ENCODE data around the gene TTC3.

The TTC3 gene

DNA sequence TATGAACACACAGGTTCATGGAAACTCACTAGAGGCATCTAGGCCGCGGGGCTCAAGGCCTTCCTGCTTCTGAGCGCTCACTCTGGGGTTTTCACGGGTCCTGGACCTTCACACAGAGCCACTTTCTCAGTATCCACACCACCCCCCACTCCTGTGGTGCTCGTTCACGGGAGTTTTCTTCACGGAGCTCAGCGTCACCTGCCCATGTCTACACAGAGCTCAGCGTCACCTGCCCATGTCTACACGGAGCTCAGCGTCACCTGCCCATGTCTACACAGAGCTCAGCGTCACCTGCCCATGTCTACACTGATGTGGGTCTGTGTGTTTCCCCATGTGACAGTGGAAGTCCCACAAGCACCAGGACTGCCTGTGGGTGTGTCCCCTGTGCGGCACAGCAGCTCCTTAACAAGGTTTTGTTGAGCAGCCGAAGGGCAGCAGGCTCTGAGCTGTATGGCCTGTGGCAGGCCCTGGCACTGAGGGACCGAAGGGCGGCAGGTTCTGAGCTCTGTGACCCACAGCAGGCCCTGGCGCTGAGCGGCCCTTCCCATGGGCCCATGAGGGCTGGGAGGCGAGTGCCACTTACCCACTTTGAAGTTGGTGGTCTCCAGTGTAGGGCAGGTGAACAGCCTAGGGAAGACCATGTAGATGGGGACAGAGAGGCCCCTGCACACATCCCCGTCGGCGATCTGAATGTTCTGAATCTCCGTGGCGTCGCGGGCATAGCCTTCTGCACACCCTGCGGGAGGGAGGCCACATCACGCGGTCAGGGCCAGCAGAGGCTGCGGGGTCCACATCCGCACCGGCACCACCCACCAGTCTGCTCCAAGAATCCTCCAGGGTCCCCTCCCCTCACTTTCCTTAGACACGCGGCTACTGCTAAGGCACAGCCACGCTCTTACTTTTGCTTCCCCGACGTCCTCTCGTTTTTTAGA, 154.3 kb downstream of the TTC3 start:
- no peak for DNase-seq

GRCh38 chr21:37228003-37228400, 154.9 kb downstream of the TTC3 start:
- no peak for DNase-seq

DNA sequence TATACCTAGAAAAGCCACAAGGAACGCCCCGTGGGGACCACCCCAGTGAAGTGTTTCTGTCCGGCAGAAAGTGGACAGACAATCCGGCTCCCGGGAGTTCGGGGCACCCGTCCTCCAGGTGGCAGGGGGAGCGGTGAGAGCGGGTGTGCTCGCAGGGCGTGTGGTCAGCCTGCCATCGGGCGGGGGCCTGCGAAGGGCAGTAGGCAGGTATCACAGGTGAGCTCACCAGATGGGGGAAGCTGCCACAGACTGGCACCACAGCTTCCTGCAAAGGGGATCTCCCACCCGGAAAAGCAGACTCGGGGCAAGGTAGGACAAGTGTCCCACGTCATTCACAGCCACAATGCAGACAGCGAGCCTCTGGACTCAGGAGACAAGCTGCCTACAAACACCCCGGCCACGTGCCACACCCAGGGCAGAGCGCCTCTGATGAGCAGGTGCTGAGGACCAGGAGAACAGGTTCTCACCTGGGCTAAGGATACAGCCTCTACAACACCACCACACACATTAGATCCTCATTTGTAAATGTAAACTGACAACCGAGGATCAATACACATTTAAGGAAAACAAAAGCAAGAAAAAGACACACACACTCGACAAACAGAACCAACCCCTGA, 157.7 kb downstream of the TTC3 start:
- no peak for DNase-seq

DNA sequence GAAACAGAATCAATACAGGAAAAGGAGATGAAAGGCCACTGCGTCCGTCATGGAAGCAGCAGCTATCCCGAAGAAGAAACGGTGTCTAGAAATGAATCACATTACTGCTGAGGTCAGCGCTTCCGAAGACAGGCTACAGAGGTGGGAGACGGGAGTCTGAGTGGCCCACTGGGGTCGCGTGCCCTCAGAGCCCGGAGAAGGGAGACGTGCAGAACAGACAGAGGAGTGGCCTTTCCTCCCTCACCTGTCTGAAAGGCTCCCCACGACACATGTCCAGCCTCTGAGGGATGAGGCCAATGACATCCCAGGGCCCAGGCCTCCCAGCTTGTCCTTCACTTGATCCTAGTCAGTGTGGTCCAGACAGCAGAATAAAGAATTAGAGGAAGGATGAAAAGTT, 158.2 kb downstream of the TTC3 start:
- no peak for DNase-seq

DNA sequence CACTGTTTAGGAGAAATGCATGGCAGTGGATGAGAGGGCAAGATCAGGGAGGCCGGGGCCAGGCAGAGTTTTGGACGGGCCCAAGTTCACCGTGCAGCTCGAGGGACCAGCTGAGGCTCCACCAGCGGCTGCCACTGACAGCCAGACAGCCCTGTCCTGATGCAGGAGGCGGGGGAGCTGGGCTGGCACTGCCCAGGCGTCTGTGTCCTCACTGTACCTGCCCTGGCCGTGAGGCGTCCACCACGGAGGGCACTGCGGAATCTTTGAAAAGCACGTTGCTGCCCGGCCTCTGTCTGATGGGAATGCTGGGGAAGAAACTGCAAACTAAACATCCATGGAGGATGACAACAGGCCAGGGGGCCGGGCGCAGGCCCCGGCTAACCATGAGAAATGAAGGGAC, 158.6 kb downstream of the TTC3 start:
- DNase-seq, result no peak

- no peak for DNase-seq
These were observed 159.4 kb downstream of the TTC3 start for GRCh38 chr21:37232274-37233018.

- DNase-seq, result no peak
These were observed 160.6 kb downstream of the TTC3 start for GRCh38 chr21:37233551-37234146.

GRCh38 chr21:37237346-37237745, 164.3 kb downstream of the TTC3 start:
- DNase-seq, result no peak

DNA sequence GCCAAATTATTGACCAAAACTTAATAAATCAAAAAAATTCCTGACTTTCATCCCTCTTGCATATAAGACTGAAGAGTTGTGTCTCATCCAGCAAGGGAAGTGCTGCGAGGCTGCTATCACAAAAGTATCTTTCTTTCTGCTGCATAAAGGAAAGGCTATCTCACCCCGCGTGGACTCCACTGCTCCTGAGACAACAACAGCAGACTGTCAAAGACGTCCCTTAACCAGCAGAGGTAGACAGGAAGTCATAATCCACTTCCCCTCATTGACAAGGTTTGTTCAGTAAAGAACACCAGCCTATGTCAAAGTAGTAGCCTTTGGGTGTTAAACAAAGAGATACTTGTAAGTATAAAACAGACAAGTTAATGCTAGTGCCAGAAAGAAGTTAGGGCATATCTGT, 164.7 kb downstream of the TTC3 start:
- DNase-seq, result peak; percentile 19

GRCh38 chr21:37240978-37241377, 167.9 kb downstream of the TTC3 start:
- no peak for DNase-seq

DNA sequence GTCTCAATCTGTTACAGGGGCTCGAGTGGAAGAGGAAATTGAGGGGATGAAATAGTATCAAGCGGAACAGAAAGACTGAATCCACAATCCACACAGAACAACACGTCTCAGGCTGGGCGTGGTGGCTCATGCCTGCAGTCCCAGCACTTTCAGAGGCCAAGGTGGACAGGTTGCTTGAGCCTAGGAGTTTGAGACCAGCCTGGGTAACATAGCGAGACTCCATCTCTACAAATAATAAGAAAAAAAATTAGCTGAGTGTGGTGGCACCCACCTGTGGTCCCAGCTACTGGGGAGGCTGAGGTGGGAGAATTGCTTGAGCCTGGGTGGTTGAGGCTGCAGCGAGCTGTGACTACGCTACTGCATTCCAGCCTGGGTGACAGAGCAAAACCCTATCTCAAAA, 168.4 kb downstream of the TTC3 start:
- DNase-seq, result no peak

DNA sequence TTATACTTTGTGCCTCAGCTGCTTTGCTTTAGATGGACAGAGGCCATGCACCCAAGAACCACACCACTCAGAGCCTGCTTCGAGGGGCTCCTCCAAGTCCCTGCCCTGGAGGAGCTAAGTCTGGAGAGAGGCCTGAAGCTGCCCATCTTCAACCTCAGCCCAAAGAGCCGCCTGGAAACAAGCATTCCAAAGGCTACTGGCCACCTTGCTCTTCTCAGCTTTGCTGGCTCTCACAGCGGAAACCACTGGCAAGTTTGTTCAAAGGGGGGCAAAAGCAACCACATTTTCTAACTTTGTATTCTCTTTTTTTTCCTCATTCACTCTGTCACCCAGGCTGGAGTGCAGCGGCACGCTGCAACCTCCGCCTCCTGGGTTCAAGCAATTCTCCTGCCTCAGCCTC, 170.9 kb downstream of the TTC3 start:
- DNase-seq, result no peak

DNA sequence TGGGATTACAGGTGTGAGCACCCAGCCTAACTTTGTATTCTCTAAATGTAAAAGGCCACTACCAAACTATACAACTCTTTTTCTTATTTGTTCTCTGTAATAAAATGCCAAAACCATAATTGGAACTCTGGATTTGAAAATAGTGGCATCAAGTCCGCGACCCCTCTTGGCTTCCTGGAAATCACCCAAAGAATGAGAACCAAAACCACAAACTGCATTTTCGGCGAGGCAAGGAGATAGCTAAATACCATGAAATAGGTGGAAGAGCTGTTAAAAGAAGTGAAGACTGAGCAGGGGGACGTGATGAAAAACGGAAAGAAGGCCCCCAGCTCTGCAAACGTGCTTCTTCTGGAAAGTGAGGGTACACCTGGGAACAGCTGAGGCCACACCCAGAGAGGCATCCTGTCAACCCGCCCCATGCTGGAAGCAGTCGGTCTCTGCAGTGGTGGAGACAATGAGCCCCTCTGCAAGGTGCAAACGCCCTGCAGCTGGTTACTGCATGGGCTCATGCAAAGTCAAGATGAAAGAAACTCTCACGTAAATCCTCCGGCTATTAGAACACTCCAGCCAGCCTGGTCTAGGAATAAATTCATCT, 171.5 kb downstream of the TTC3 start:
- peak; percentile 28 for DNase-seq

DNA sequence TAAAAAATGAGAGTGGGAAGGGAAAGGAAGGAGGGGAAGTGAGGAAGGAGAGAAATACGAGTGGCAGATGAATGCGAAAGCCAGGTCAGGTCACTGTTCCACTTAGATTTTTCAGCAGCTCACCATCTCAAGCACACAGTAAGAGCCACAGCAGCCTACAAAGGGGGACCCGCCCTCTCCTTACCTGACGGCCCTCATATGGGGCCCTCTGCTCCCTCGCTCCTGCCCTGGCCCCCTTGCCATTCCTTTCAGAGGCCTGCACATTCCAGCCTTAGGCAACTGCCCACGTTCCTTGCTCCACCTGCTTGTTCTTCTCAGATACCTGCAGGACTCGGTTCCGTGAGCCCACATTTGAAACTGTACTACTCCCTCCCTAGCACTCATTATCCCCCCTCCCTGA, 172.1 kb downstream of the TTC3 start:
- DNase-seq, result no peak

DNA sequence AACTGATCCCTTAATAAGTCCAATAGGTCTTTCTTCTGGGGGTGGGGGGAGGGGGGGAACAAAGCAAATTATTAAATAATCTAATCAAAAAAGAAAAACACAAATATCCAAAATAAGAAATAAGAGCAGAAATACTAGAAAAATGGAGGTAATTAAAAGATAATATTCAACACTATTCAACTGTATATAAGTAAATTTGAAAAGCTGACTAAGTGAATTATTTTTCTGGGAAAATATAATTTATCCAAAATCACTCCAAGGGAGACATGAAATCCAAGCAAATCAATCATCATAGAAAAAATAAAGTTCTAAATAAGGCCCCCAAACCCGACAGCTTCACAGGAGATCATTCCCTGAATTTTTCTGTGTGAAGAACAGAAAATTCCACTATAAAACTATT, 175.2 kb downstream of the TTC3 start:
- no peak for DNase-seq

GRCh38 chr21:37249112-37249904, 176.3 kb downstream of the TTC3 start:
- no peak for DNase-seq

DNA sequence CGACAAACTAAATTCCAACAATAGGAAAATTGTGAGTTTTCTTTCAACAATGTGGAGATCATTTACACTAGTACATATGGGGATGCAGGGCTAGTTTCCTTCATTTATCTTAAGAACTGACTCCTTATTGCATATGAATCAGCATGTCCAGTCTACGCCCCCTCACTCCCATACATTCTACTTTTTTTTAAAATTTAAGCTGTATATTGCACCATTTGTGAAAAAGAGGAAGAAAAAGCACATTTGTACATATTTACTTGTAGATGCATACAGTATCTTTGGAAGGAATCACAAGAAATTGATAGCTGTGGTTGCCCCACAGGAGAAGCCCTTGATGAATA, 178.2 kb downstream of the TTC3 start:
- no peak for DNase-seq

Data from CD4-positive, alpha-beta T cell treated with Interleukin-17A for 4 hours (primary cell).